ENCODE measurements around the gene SLC66A1.

SLC66A1 gene

GRCh38 chr1:19339214-19339861, 27.2 kb downstream of the SLC66A1 start:
- in situ Hi-C loops (cut with MboI; ENCODE audit: low pct_unique_long_range_greater_than_20kb, low sequenced_read_pairs), result no loop called here

GRCh38 chr1:19340387-19340937, 28.3 kb downstream of the SLC66A1 start:
- no peak for DNase-seq

More at GRCh38 chr1:19339214-19339861, 27.2 kb downstream of the SLC66A1 start:
- no peak for DNase-seq

GRCh38 chr1:19341201-19342061, 29.3 kb downstream of the SLC66A1 start:
- in situ Hi-C loops (cut with MboI; ENCODE audit: low pct_unique_long_range_greater_than_20kb, low sequenced_read_pairs), result no loop called here
- peak; percentile 75 for DNase-seq

More at GRCh38 chr1:19340387-19340937, 28.3 kb downstream of the SLC66A1 start:
- in situ Hi-C loops (cut with MboI; ENCODE audit: low pct_unique_long_range_greater_than_20kb, low sequenced_read_pairs), result no loop called here

- in situ Hi-C loops (cut with MboI; ENCODE audit: low pct_unique_long_range_greater_than_20kb, low sequenced_read_pairs), result no loop called here
- no peak for DNase-seq
Observed at GRCh38 chr1:19342062-19342750, 30.1 kb downstream of the SLC66A1 start.

- DNase-seq, result no peak
- in situ Hi-C loops (cut with MboI; ENCODE audit: low pct_unique_long_range_greater_than_20kb, low sequenced_read_pairs), result no loop called here
Observed at GRCh38 chr1:19342894-19343616, 30.9 kb downstream of the SLC66A1 start.

GRCh38 chr1:19343617-19344350, 31.7 kb downstream of the SLC66A1 start:
- in situ Hi-C loops (cut with MboI; ENCODE audit: low pct_unique_long_range_greater_than_20kb, low sequenced_read_pairs), result no loop called here
- no peak for DNase-seq

GRCh38 chr1:19344372-19344810, 32.3 kb downstream of the SLC66A1 start:
- DNase-seq, result peak; percentile 38
- in situ Hi-C loops (cut with MboI; ENCODE audit: low pct_unique_long_range_greater_than_20kb, low sequenced_read_pairs), result no loop called here

GRCh38 chr1:19344831-19345230, 32.7 kb downstream of the SLC66A1 start:
- no peak for DNase-seq
- in situ Hi-C loops (cut with MboI; ENCODE audit: low pct_unique_long_range_greater_than_20kb, low sequenced_read_pairs), result no loop called here

- DNase-seq, result no peak
- in situ Hi-C loops (cut with MboI; ENCODE audit: low pct_unique_long_range_greater_than_20kb, low sequenced_read_pairs), result no loop called here
Observed at GRCh38 chr1:19345391-19345790, 33.3 kb downstream of the SLC66A1 start.

GRCh38 chr1:19346026-19346425, 33.9 kb downstream of the SLC66A1 start:
- in situ Hi-C loops (cut with MboI; ENCODE audit: low pct_unique_long_range_greater_than_20kb, low sequenced_read_pairs), result no loop called here

GRCh38 chr1:19347533-19348172, 35.5 kb downstream of the SLC66A1 start:
- DNase-seq, result peak; percentile 57
- in situ Hi-C loops (cut with MboI; ENCODE audit: low pct_unique_long_range_greater_than_20kb, low sequenced_read_pairs), result no loop called here

More at GRCh38 chr1:19346026-19346425, 33.9 kb downstream of the SLC66A1 start:
- DNase-seq, result no peak

- DNase-seq, result no peak
- in situ Hi-C loops (cut with MboI; ENCODE audit: low pct_unique_long_range_greater_than_20kb, low sequenced_read_pairs), result no loop called here
Observed at GRCh38 chr1:19348441-19349198, 36.5 kb downstream of the SLC66A1 start.

GRCh38 chr1:19349999-19350398, 37.9 kb downstream of the SLC66A1 start:
- in situ Hi-C loops (cut with MboI; ENCODE audit: low pct_unique_long_range_greater_than_20kb, low sequenced_read_pairs), result no loop called here
- DNase-seq, result no peak

- DNase-seq, result no peak
- in situ Hi-C loops (cut with MboI; ENCODE audit: low pct_unique_long_range_greater_than_20kb, low sequenced_read_pairs), result no loop called here
Observed at GRCh38 chr1:19350566-19350965, 38.4 kb downstream of the SLC66A1 start.

- DNase-seq, result no peak
- in situ Hi-C loops (cut with MboI; ENCODE audit: low pct_unique_long_range_greater_than_20kb, low sequenced_read_pairs), result no loop called here
Observed at GRCh38 chr1:19351873-19352272, 39.7 kb downstream of the SLC66A1 start.

- no peak for DNase-seq
- in situ Hi-C loops (cut with MboI; ENCODE audit: low pct_unique_long_range_greater_than_20kb, low sequenced_read_pairs), result no loop called here
Observed at GRCh38 chr1:19352839-19353238, 40.7 kb downstream of the SLC66A1 start.

GRCh38 chr1:19353596-19353995, 41.5 kb downstream of the SLC66A1 start:
- DNase-seq, result no peak

More at GRCh38 chr1:19353596-19353995, 41.5 kb downstream of the SLC66A1 start:
- in situ Hi-C loops (cut with MboI; ENCODE audit: low pct_unique_long_range_greater_than_20kb, low sequenced_read_pairs), result no loop called here
